Hepatocyte (in vitro differentiated cells): ENCODE data around the gene PLA2G12A. TPM values are rescaled to one million over a fixed set of nuclear protein-coding genes. Genes with fewer than 3 reads are reported as not detected.
"Not testable (repeated sequence)": the region's sequence is repeated elsewhere in the genome, so short reads cannot be mapped to it uniquely, and the experiment has no call there.

Source experiments
- DNase-seq: peaks from one replicate; pipeline ENCODE4 v3.0.0-alpha.2; 2016; ENCODE audit warnings: low spot score
- H2AFZ ChIP-seq: fragments of 200-600 bp; sonication (generic); 2 replicates; pipeline ENCODE4 v1.6.0; 2016; ENCODE audit warnings: antibody characterized with exemption, mild to moderate bottlenecking
- H3K27ac ChIP-seq: fragments of 200-600 bp; sonication (generic); 2 replicates; pipeline ENCODE4 v1.5.1; 2016; ENCODE audit warnings: mild to moderate bottlenecking
- H3K27me3 ChIP-seq: fragments of 200-600 bp; sonication (generic); 2 replicates; pipeline ENCODE4 v1.6.1; 2016
- H3K36me3 ChIP-seq: fragments of 200-600 bp; sonication (generic); replicated peaks from 2 replicates; pipeline ENCODE4 v1.5.1; 2016; ENCODE audit warnings: low read depth; ENCODE audit not compliant: insufficient read depth
- H3K4me1 ChIP-seq: fragments of 200-600 bp; sonication (generic); 2 replicates; pipeline ENCODE4 v1.5.1; 2016; ENCODE audit warnings: mild to moderate bottlenecking, moderate library complexity; ENCODE audit not compliant: insufficient read depth
- H3K4me2 ChIP-seq: fragments of 200-600 bp; sonication (generic); 2 replicates; pipeline ENCODE4 v1.6.0; 2016
- H3K4me3 ChIP-seq: fragments of 200-600 bp; sonication (generic); 2 replicates; pipeline ENCODE4 v1.5.1; 2016; ENCODE audit warnings: mild to moderate bottlenecking
- H3K79me2 ChIP-seq: fragments of 200-600 bp; sonication (generic); 2 replicates; pipeline ENCODE4 v1.6.0; 2017; ENCODE audit warnings: mild to moderate bottlenecking
- H3K9me2 ChIP-seq: fragments of 200-600 bp; sonication (generic); replicated peaks from 2 replicates; pipeline ENCODE4 v1.6.0; 2017; ENCODE audit warnings: mild to moderate bottlenecking; ENCODE audit not compliant: insufficient read depth
- H3K9me3 ChIP-seq: fragments of 200-600 bp; sonication (generic); 2 replicates; pipeline ENCODE4 v1.5.1; 2016; ENCODE audit warnings: low read depth, mild to moderate bottlenecking
- H4K20me1 ChIP-seq: fragments of 200-600 bp; sonication (generic); 2 replicates; pipeline ENCODE4 v1.6.0; 2016; ENCODE audit warnings: mild to moderate bottlenecking; ENCODE audit not compliant: insufficient read depth, poor library complexity, severe bottlenecking
- EZH2 ChIP-seq: fragments of 200-600 bp; sonication (generic); IDR thresholded peaks from 2 replicates; pipeline ENCODE4 v1.6.1; 2016; ENCODE audit warnings: antibody characterized with exemption, mild to moderate bottlenecking, borderline replicate concordance
- EZH2phosphoT487 ChIP-seq: fragments of 200-600 bp; sonication (generic); IDR thresholded peaks from one replicate; pipeline ENCODE4 v1.6.1; 2018; ENCODE audit warnings: antibody characterized with exemption, mild to moderate bottlenecking, low read depth, moderate library complexity; ENCODE audit not compliant: unreplicated experiment, severe bottlenecking
- WGBS: methylation state at CpG from one replicate; pipeline ENCODE4 v1.1.6; 2016; ENCODE audit warnings: low lambda C conversion rate; ENCODE audit errors: missing lambda C conversion rate; 5-methylcytosine and 5-hydroxymethylcytosine counted together
- polyA plus RNA-seq: library from polyadenylated mRNA; unstranded; fragments of >200 nt; fragmentation: Nextera tagmentation; extraction: Ambion mirVana; gene quantifications from 2 replicates; pipeline ENCODE4 v1.2.1, GENCODE V29; 2016
- total RNA-seq: library from RNA; depleted of rRNA; stranded (reverse); fragments of >200 nt; gene quantifications from 2 replicates; pipeline ENCODE4 v1.2.3, GENCODE V29; 2014
- TF ChIP-seq, protein P1 (sequence below): fragments of 200-600 bp; sonication (generic); IDR thresholded peaks from 2 replicates; pipeline ENCODE4 v1.5.1; 2016; ENCODE audit warnings: antibody characterized with exemption, mild to moderate bottlenecking; ENCODE audit not compliant: poor library complexity

PLA2G12A gene
- total and polyA plus RNA-seq, 2 experiments from 2014 or later: 32.7 to 91.4 TPM

- 87% methylated on average over 2 of the region's 2 CpGs for WGBS
- Histone ChIP-seq H3K36me3 (no peaks in the 10 kb centered on the region), H3K4me2 (no peak overlapping the region), H3K9me3 (no peaks in the 10 kb centered on the region), H3K9me2 (no peaks in the 10 kb centered on the region), H3K27me3 (no peaks in the 10 kb centered on the region), H3K4me1 (no peaks in the 10 kb centered on the region), H2AFZ (no peak overlapping the region), H3K27ac (no peak overlapping the region), H3K79me2 (no peaks in the 10 kb centered on the region), H4K20me1 (no peaks in the 10 kb centered on the region), H3K4me3 (no peak overlapping the region)
- TF ChIP-seq EZH2 (no peak), EZH2phosphoT487 (no peak)
- TF ChIP-seq, protein P1, sequence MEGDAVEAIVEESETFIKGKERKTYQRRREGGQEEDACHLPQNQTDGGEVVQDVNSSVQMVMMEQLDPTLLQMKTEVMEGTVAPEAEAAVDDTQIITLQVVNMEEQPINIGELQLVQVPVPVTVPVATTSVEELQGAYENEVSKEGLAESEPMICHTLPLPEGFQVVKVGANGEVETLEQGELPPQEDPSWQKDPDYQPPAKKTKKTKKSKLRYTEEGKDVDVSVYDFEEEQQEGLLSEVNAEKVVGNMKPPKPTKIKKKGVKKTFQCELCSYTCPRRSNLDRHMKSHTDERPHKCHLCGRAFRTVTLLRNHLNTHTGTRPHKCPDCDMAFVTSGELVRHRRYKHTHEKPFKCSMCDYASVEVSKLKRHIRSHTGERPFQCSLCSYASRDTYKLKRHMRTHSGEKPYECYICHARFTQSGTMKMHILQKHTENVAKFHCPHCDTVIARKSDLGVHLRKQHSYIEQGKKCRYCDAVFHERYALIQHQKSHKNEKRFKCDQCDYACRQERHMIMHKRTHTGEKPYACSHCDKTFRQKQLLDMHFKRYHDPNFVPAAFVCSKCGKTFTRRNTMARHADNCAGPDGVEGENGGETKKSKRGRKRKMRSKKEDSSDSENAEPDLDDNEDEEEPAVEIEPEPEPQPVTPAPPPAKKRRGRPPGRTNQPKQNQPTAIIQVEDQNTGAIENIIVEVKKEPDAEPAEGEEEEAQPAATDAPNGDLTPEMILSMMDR: no peak
- no peak for DNase-seq
Observed at GRCh38 chr4:109682875-109683274, 47.0 kb downstream of the PLA2G12A start.

- not testable (repeated sequence) for H2AFZ ChIP-seq, H3K9me2 ChIP-seq, H3K27me3 ChIP-seq, H3K4me1 ChIP-seq, H3K36me3 ChIP-seq, H3K4me3 ChIP-seq, H3K79me2 ChIP-seq, H3K9me3 ChIP-seq, H3K4me2 ChIP-seq, H4K20me1 ChIP-seq, H3K27ac ChIP-seq, DNase-seq
- 97% methylated on average over 14 of the region's 14 CpGs for WGBS
Observed at GRCh38 chr4:109678925-109679324, 50.9 kb downstream of the PLA2G12A start.

DNA sequence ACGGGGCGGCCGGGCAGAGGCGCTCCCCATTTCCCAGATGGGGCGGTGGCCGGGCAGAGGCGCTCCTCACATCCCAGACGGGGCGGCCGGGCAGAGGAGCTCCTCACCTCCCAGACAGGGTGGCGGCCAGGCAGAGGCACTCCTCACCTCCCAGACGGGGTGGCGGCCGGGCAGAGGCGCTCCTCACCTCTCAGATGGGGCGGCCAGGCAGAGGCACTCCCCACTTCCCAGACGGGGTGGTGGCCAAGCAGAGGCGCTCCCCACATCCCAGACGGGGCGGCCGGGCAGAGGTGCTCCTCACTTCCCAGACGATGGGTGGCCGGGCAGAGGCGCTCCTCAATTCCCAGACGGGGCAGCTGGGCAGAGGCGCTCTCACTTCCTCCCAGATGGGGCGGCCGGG lies 51.4 kb downstream of the PLA2G12A start:
- H3K4me3 ChIP-seq, H4K20me1 ChIP-seq, H3K9me2 ChIP-seq, H3K27me3 ChIP-seq, H3K4me1 ChIP-seq, H3K36me3 ChIP-seq, DNase-seq, H3K9me3 ChIP-seq, H3K27ac ChIP-seq, H3K4me2 ChIP-seq, H3K79me2 ChIP-seq, H2AFZ ChIP-seq: not testable (repeated sequence)
- WGBS: 97% methylated on average over 11 of the region's 28 CpGs

- H3K27me3 ChIP-seq: no peaks in the 10 kb centered on the region
- H3K4me1 ChIP-seq: no peaks in the 10 kb centered on the region
- no peaks in the 10 kb centered on the region for H3K9me3 ChIP-seq
- H3K27ac ChIP-seq: no peak overlapping the region
- H3K36me3 ChIP-seq: no peaks in the 10 kb centered on the region
- no peak for DNase-seq
- H3K9me2 ChIP-seq: no peaks in the 10 kb centered on the region
- H3K4me3 ChIP-seq: no peak overlapping the region
- TF ChIP-seq EZH2phosphoT487 (no peak), EZH2 (no peak)
- TF ChIP-seq, protein P1: no peak
- no peaks in the 10 kb centered on the region for H4K20me1 ChIP-seq
- no peak overlapping the region for H3K4me2 ChIP-seq
- no peak overlapping the region for H2AFZ ChIP-seq
- 100% methylated on average over 1 of the region's 1 CpG for WGBS
- H3K79me2 ChIP-seq: no peaks in the 10 kb centered on the region
Observed at GRCh38 chr4:109676886-109677285, 53.0 kb downstream of the PLA2G12A start.

- no peak overlapping the region for H3K4me3 ChIP-seq
- H3K27ac ChIP-seq: no peak overlapping the region
- no peaks in the 10 kb centered on the region for H3K9me2 ChIP-seq
- no peak for DNase-seq
- no peaks in the 10 kb centered on the region for H3K79me2 ChIP-seq
- TF ChIP-seq EZH2phosphoT487: no peak
- TF ChIP-seq EZH2: no peak
- TF ChIP-seq, protein P1: no peak
- H3K27me3 ChIP-seq: no peaks in the 10 kb centered on the region
- H3K9me3 ChIP-seq: no peaks in the 10 kb centered on the region
- no peaks in the 10 kb centered on the region for H3K4me1 ChIP-seq
- H2AFZ ChIP-seq: no peak overlapping the region
- WGBS: 96% methylated on average over 1 of the region's 1 CpG
- H3K4me2 ChIP-seq: no peak overlapping the region
- no peaks in the 10 kb centered on the region for H4K20me1 ChIP-seq
- no peaks in the 10 kb centered on the region for H3K36me3 ChIP-seq
Observed at GRCh38 chr4:109675843-109676242, 54.0 kb downstream of the PLA2G12A start.
